D721Med (cell line): ENCODE data around the gene TNS1.
"Not testable (repeated sequence)": the region's sequence is repeated elsewhere in the genome, so short reads cannot be mapped to it uniquely, and the experiment has no call there.

Source experiments
- DNase-seq: peaks from one replicate; pipeline ENCODE4 v3.0.0; 2011; ENCODE audit warnings: low spot score; ENCODE audit not compliant: insufficient read length
- FAIRE-seq: peaks from 2 replicates; lab custom pipeline; 2011; peaks lifted over from hg19 to GRCh38; lab: Jason Lieb, UNC
- CTCF ChIP-seq: IDR thresholded peaks from 2 replicates; pipeline ENCODE4 v1.5.1; 2012; ENCODE audit warnings: mild to moderate bottlenecking, control low read depth; ENCODE audit not compliant: insufficient read depth; ENCODE audit errors: missing control alignments

TNS1 gene

GRCh38 chr2:218041302-218042168 lies 38.7 kb upstream of the TNS1 start:
- no peak for DNase-seq
- FAIRE-seq, result no peak
- TF ChIP-seq CTCF, result no peak

- FAIRE-seq, result no peak
- no peak for DNase-seq
- TF ChIP-seq CTCF, result no peak
Observed at GRCh38 chr2:218040883-218041282, 38.1 kb upstream of the TNS1 start.

GRCh38 chr2:218039171-218039570 lies 36.4 kb upstream of the TNS1 start:
- DNase-seq, result no peak
- FAIRE-seq, result no peak
- no peak for TF ChIP-seq CTCF

GRCh38 chr2:218036371-218036770 lies 33.6 kb upstream of the TNS1 start:
- no peak for TF ChIP-seq CTCF
- DNase-seq, result no peak
- FAIRE-seq, result no peak

GRCh38 chr2:218035463-218036100 lies 32.8 kb upstream of the TNS1 start:
- FAIRE-seq (no peak), DNase-seq (no peak)
- no peak for TF ChIP-seq CTCF

- not testable (repeated sequence) for DNase-seq, FAIRE-seq
- TF ChIP-seq CTCF, result peak; percentile 70
Observed at GRCh38 chr2:218034497-218035213, 31.9 kb upstream of the TNS1 start.
